Measurements from ENCODE around the gene KCNMA1. TPM values are rescaled to one million over a fixed set of nuclear protein-coding genes. Genes with fewer than 3 reads are reported as not detected.

The KCNMA1 gene
- total and polyA plus RNA-seq, 9 of the 15 experiments (the other 6 are each of a cell fraction or from before 2014, with no cell fraction given), result 0.01 to 0.95 (median 0.15) TPM; not detected in 4

DNA sequence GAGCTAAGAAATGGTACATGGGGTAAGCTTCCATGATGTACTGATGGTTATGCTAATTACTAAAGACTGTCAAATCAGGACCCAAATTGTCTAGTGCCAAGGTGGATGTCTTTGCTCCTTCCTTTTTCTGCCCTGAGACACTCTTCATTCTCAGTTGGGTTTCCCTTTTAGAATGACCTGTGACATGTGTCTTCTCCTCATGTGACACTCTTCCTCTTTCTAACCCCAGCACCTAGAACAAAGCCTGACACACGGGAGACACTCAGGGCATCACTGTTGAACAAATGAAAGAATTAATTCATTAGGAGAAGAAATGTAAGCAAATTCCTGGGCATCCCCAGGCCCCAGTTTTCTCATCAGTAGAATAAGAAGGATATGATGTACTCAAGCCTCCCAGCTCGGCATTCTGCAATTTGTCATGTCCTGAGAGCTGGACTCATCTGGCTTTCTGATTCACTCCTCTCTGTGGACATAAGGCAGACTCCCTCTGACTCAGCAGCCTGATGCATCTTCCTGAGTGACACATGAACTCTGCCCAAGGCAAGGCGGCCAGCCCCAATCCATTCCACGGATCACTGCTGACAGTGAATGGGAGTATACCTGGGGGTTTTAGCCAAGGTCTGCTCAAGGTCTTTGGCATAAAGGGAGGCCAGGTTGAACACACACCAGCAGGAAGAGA is 473.8 kb downstream of the KCNMA1 start (continued):
- TF ChIP-seq, protein P1, sequence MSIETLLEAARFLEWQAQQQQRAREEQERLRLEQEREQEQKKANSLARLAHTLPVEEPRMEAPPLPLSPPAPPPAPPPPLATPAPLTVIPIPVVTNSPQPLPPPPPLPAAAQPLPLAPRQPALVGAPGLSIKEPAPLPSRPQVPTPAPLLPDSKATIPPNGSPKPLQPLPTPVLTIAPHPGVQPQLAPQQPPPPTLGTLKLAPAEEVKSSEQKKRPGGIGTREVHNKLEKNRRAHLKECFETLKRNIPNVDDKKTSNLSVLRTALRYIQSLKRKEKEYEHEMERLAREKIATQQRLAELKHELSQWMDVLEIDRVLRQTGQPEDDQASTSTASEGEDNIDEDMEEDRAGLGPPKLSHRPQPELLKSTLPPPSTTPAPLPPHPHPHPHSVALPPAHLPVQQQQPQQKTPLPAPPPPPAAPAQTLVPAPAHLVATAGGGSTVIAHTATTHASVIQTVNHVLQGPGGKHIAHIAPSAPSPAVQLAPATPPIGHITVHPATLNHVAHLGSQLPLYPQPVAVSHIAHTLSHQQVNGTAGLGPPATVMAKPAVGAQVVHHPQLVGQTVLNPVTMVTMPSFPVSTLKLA (conservative IDR thresholded peaks at IDR 0.05), result no peak
- TF ChIP-seq NCOR1 (IDR thresholded peaks at IDR 0.05), result no peak

DNA sequence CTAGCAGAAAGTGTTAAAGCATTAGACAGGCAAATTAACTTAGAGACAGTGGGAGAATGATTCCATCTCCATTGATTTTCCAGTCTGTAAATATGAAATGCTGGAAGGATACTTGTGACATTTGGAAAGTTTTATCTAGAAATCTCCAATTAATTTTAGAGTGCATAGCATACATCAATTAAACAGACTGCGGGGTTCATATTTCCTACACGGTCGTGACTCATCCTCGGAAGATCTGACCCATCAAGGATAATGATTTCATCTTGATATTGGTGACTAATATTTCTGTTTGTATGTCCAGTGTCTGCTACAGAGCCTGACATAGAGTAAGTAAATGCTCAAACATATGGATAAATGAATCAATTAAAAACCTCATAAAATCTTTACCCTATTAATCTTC is 474.9 kb downstream of the KCNMA1 start:
- Histone ChIP-seq H3K4me3 (no peak overlapping the region), H3K36me3 (ENCODE audit: control insufficient read depth, insufficient read depth, low read length) (no peaks in the 10 kb centered on the region), H3K79me2 (ENCODE audit: control insufficient read depth, insufficient read depth, low read length) (no peaks in the 10 kb centered on the region), H3K9ac (ENCODE audit: insufficient read depth in 1 of 2, low read depth in 2 of 2, low read length in 2 of 2) (no peak overlapping the region), H2AFZ (ENCODE audit: low read depth, low read length) (no peak overlapping the region), H3K27me3 (ENCODE audit: control insufficient read depth in 2 of 2, insufficient read depth in 2 of 2, low read length in 2 of 2) (no peaks in the 10 kb centered on the region), H3K27ac (ENCODE audit: extremely low read depth, low read depth, low read length) (no peak overlapping the region), H3K9me3 (replicated peaks; ENCODE audit: control insufficient read depth, insufficient read depth, low read depth, low read length) (no peaks in the 10 kb centered on the region), H3K4me1 (replicated peaks in 1 of 2; ENCODE audit: control insufficient read depth in 2 of 2, insufficient read depth in 2 of 2, low read length in 2 of 2) (no peaks in the 10 kb centered on the region), H3K9me1 (ENCODE audit: control insufficient read depth, insufficient read depth, low read length) (no peaks in the 10 kb centered on the region), H3K4me2 (ENCODE audit: insufficient read depth, low read length) (no peak overlapping the region), H4K20me1 (replicated peaks; ENCODE audit: control insufficient read depth, insufficient read depth, low read length) (no peaks in the 10 kb centered on the region)
- ATAC-seq, result no peak
- FAIRE-seq, result no peak
- ChIA-PET CTCF (ENCODE audit: low intra/inter-chr PET ratio) (no interaction called here), POLR2A (no interaction called here)
- in situ Hi-C loops (cut with MboI) (no loop called here), intact Hi-C loops (cut with micrococcal nuclease) (loop anchor here (10.0 kb wide), 1 partner anchor 222 kb away; no protein-coding TSS in a partner anchor)
- TF ChIP-seq ZNF311 (CRISPR knock-in tag; IDR thresholded peaks at IDR 0.05) (no peak), ZNF133 (CRISPR knock-in tag; IDR thresholded peaks at IDR 0.05) (no peak), TEAD1 (CRISPR knock-in tag; IDR thresholded peaks at IDR 0.05) (no peak), MEF2D (tag; conservative IDR thresholded peaks at IDR 0.05; ENCODE audit: low read depth) (no peak), PPARD (CRISPR knock-in tag; IDR thresholded peaks at IDR 0.05) (no peak), ARHGAP35 (IDR thresholded peaks at IDR 0.05; ENCODE audit: partially characterized antibody) (no peak)
- TF ChIP-seq, protein P2, sequence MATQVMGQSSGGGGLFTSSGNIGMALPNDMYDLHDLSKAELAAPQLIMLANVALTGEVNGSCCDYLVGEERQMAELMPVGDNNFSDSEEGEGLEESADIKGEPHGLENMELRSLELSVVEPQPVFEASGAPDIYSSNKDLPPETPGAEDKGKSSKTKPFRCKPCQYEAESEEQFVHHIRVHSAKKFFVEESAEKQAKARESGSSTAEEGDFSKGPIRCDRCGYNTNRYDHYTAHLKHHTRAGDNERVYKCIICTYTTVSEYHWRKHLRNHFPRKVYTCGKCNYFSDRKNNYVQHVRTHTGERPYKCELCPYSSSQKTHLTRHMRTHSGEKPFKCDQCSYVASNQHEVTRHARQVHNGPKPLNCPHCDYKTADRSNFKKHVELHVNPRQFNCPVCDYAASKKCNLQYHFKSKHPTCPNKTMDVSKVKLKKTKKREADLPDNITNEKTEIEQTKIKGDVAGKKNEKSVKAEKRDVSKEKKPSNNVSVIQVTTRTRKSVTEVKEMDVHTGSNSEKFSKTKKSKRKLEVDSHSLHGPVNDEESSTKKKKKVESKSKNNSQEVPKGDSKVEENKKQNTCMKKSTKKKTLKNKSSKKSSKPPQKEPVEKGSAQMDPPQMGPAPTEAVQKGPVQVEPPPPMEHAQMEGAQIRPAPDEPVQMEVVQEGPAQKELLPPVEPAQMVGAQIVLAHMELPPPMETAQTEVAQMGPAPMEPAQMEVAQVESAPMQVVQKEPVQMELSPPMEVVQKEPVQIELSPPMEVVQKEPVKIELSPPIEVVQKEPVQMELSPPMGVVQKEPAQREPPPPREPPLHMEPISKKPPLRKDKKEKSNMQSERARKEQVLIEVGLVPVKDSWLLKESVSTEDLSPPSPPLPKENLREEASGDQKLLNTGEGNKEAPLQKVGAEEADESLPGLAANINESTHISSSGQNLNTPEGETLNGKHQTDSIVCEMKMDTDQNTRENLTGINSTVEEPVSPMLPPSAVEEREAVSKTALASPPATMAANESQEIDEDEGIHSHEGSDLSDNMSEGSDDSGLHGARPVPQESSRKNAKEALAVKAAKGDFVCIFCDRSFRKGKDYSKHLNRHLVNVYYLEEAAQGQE (IDR thresholded peaks at IDR 0.05; ENCODE audit: borderline replicate concordance), result no peak
- TF ChIP-seq, protein P2 (CRISPR knock-in tag; IDR thresholded peaks at IDR 0.05; ENCODE audit: low read depth), result no peak
- TF ChIP-seq, protein P3, sequence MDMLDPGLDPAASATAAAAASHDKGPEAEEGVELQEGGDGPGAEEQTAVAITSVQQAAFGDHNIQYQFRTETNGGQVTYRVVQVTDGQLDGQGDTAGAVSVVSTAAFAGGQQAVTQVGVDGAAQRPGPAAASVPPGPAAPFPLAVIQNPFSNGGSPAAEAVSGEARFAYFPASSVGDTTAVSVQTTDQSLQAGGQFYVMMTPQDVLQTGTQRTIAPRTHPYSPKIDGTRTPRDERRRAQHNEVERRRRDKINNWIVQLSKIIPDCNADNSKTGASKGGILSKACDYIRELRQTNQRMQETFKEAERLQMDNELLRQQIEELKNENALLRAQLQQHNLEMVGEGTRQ (CRISPR knock-in tag; IDR thresholded peaks at IDR 0.05), result no peak
- no peak for DNase-seq (ENCODE audit: extremely low read depth in 1 of 4, low spot score in 3 of 4)
- WGBS (ENCODE audit: insufficient coverage, low coverage, missing lambda C conversion rate), result 2% methylated on average over 4 of the region's 4 CpGs
- no TSS peak for BruUV-seq (replicated peaks)
